Gastroesophageal sphincter (tissue), 4 donors: Measurements from ENCODE around the gene MUC5B. TPM values are rescaled to one million over a fixed set of nuclear protein-coding genes. Genes with fewer than 3 reads are reported as not detected.

Experiments
- ATAC-seq: fragments of 150-250 bp; one replicate; pipeline ENCODE4 v1.9.1; 2016; ENCODE audit warnings: mild to moderate bottlenecking, moderate library complexity
- H3K27ac ChIP-seq, 4 donors: fragments of 200-600 bp; sonication (generic) in 3 of 4; 1 replicate in 3 of 4; 2 replicates in 1 of 4; pipeline ENCODE4 v1.5.1; 2016 to 2019
- H3K27me3 ChIP-seq: fragments of 200-600 bp; sonication (generic); one replicate; pipeline ENCODE4 v1.5.1; 2019
- H3K36me3 ChIP-seq, 2 donors: fragments of 200-600 bp; sonication (generic); one replicate each; pipeline ENCODE4 v1.5.1; 2019; ENCODE audit warnings: control low read depth in 1 of 2
- H3K4me1 ChIP-seq, 3 donors: fragments of 200-600 bp; sonication (generic); 1 replicate in 2 of 3; 2 replicates in 1 of 3; pipeline ENCODE4 v1.5.1; 2016 to 2019; ENCODE audit warnings: control low read depth in 2 of 3
- H3K4me3 ChIP-seq, 2 donors: fragments of 200-600 bp; sonication (generic); one replicate each; pipeline ENCODE4 v1.5.1; 2019; ENCODE audit warnings: mild to moderate bottlenecking in 1 of 2, moderate library complexity in 1 of 2
- H3K9me3 ChIP-seq, 3 donors: fragments of 200-600 bp; sonication (generic); one replicate each; pipeline ENCODE4 v1.5.1; 2017 to 2019; ENCODE audit warnings: control low read depth in 2 of 3
- CTCF ChIP-seq, 4 experiments: fragments of 200-600 bp in 2 of 4; fragments of 450-650 bp in 2 of 4; sonication (generic) in 1 of 4; IDR thresholded peaks; one replicate each; pipeline ENCODE4 v1.5.1; 2017 to 2019; ENCODE audit warnings: antibody characterized with exemption in 4 of 4, mild to moderate bottlenecking in 2 of 4, moderate library complexity in 2 of 4
- EP300 ChIP-seq: sonication (generic); formaldehyde crosslinking; IDR thresholded peaks from one replicate; pipeline ENCODE4 v1.6.1; 2017; ENCODE audit warnings: antibody characterized with exemption, mild to moderate bottlenecking
- POLR2A ChIP-seq, 2 donors: fragments of 450-650 bp; IDR thresholded peaks; one replicate each; pipeline ENCODE4 v1.6.1; 2017; ENCODE audit warnings: antibody characterized with exemption in 2 of 2, mild to moderate bottlenecking in 2 of 2, moderate library complexity in 1 of 2
- POLR2AphosphoS5 ChIP-seq: sonication (generic); formaldehyde crosslinking; IDR thresholded peaks from one replicate; pipeline ENCODE4 v1.6.1; 2017; ENCODE audit warnings: antibody characterized with exemption
- WGBS, 2 donors: methylation state at CpG; one replicate each; pipeline ENCODE4 v1.1.5; 2018; ENCODE audit warnings: low coverage in 1 of 2; 5-methylcytosine and 5-hydroxymethylcytosine counted together
- total RNA-seq, 4 donors: library from RNA; depleted of rRNA; stranded (reverse); fragments of >200 nt; gene quantifications; one replicate each; pipeline ENCODE4 v1.1.0, GENCODE V29; 2016

The MUC5B gene
- total RNA-seq, 4 donors from 2014 or later, result 0.13 to 199 (median 0.60) TPM

GRCh38 chr11:1176224-1177019 lies 46.4 kb upstream of the MUC5B start:
- Histone ChIP-seq H3K27me3 (peaks cover 69% of the 10 kb centered on the region), H3K4me1 (no peaks in the 10 kb centered on the region), H3K36me3 (no peaks in the 10 kb centered on the region), H3K27ac (no peak overlapping the region), H3K4me3 (no peak overlapping the region), H3K9me3 (no peaks in the 10 kb centered on the region)
- WGBS, 2 donors, result no CpG with 5 or more reads among the region's 32 CpGs
- TF ChIP-seq POLR2A (IDR thresholded peaks at IDR 0.05) (no peak), CTCF (IDR thresholded peaks at IDR 0.05) (no peak), EP300 (no peak), POLR2AphosphoS5 (no peak)
- no peak for ATAC-seq

GRCh38 chr11:1177020-1177770 lies 45.7 kb upstream of the MUC5B start:
- TF ChIP-seq CTCF (IDR thresholded peaks at IDR 0.05) (no peak), POLR2AphosphoS5 (no peak), POLR2A (IDR thresholded peaks at IDR 0.05) (no peak), EP300 (no peak)
- no peaks in the 10 kb centered on the region for H3K4me1 ChIP-seq
- WGBS, 2 donors, result 87% methylated on average over 14 of the region's 34 CpGs; no CpG with 5 or more reads in 1 of the 2 donors
- H3K9me3 ChIP-seq, result no peaks in the 10 kb centered on the region
- H3K27me3 ChIP-seq, result peaks cover 77% of the 10 kb centered on the region
- H3K27ac ChIP-seq, result no peak overlapping the region
- ATAC-seq, result no peak
- H3K36me3 ChIP-seq, result no peaks in the 10 kb centered on the region
- no peak overlapping the region for H3K4me3 ChIP-seq

GRCh38 chr11:1177771-1178090 lies 45.1 kb upstream of the MUC5B start:
- WGBS, 2 donors, result 77% methylated on average over 4 of the region's 12 CpGs; no CpG with 5 or more reads in 1 of the 2 donors
- H3K27ac ChIP-seq, result no peak overlapping the region
- H3K27me3 ChIP-seq, result peaks cover 78% of the 10 kb centered on the region
- H3K4me3 ChIP-seq, result no peak overlapping the region
- TF ChIP-seq POLR2A (IDR thresholded peaks at IDR 0.05), result no peak
- TF ChIP-seq EP300, result no peak
- no peak for TF ChIP-seq CTCF (IDR thresholded peaks at IDR 0.05)
- no peak for TF ChIP-seq POLR2AphosphoS5
- no peaks in the 10 kb centered on the region for H3K36me3 ChIP-seq
- H3K9me3 ChIP-seq, result no peaks in the 10 kb centered on the region
- no peaks in the 10 kb centered on the region for H3K4me1 ChIP-seq
- ATAC-seq, result no peak

- ATAC-seq, result no peak
These were observed 44.5 kb upstream of the MUC5B start for GRCh38 chr11:1178201-1178885.

More at GRCh38 chr11:1178201-1178885, 44.5 kb upstream of the MUC5B start:
- no peak overlapping the region for H3K27ac ChIP-seq
- peaks cover 78% of the 10 kb centered on the region for H3K27me3 ChIP-seq
- H3K4me3 ChIP-seq, result no peak overlapping the region
- TF ChIP-seq CTCF (IDR thresholded peaks at IDR 0.05) (no peak), POLR2AphosphoS5 (no peak), POLR2A (IDR thresholded peaks at IDR 0.05) (no peak), EP300 (no peak)
- no peaks in the 10 kb centered on the region for H3K9me3 ChIP-seq
- H3K36me3 ChIP-seq, result no peaks in the 10 kb centered on the region
- whole genome bisulfite sequencing, 2 donors, result no CpG with 5 or more reads among the region's 31 CpGs
- no peaks in the 10 kb centered on the region for H3K4me1 ChIP-seq
